DND-41 (cell line): ENCODE measurements around the gene DNAI4.
A peak's percentile ranks its signal among the peaks of the same experiment; 100 is the strongest.

ENCODE experiments used
- ATAC-seq: fragments of 200-7000 bp; cut with Tn5 transposase; 3 replicates; pipeline ENCODE4 v1.9.1; 2021; ENCODE audit warnings: low read depth; ENCODE audit not compliant: insufficient read depth
- DNase-seq: peaks from one replicate; pipeline ENCODE4 v3.0.0-alpha.2; 2020
- H2AFZ ChIP-seq: 2 replicates; pipeline ENCODE4 v1.6.0; 2012; ENCODE audit warnings: low read depth, low read length
- H3K27ac ChIP-seq: 2 replicates; pipeline ENCODE4 v1.5.1; 2012; ENCODE audit warnings: low read length, inconsistent platforms
- H3K27me3 ChIP-seq: fragments of 200-600 bp; sonication (generic); 2 replicates; pipeline ENCODE4 v1.6.0; 2012; ENCODE audit warnings: low read length, mild to moderate bottlenecking, inconsistent platforms; ENCODE audit not compliant: insufficient read depth, poor library complexity
- H3K36me3 ChIP-seq: 2 replicates; pipeline ENCODE4 v1.5.1; 2012; ENCODE audit warnings: low read length, inconsistent platforms; ENCODE audit not compliant: insufficient read depth
- H3K4me1 ChIP-seq: 2 replicates; pipeline ENCODE4 v1.5.1; 2012; ENCODE audit warnings: mild to moderate bottlenecking, low read length; ENCODE audit not compliant: insufficient read depth
- H3K4me2 ChIP-seq: 2 replicates; pipeline ENCODE4 v1.6.0; 2012; ENCODE audit warnings: mild to moderate bottlenecking, moderate library complexity, low read length, inconsistent platforms; ENCODE audit not compliant: insufficient read depth
- H3K4me3 ChIP-seq, 2 experiments: fragments of 200-600 bp in 1 of 2; shearing (Covaris generic) in 1 of 2; 2 replicates each; pipeline ENCODE4 v1.5.1; 2012 to 2016; ENCODE audit warnings: inconsistent platforms in 2 of 2, low read length in 2 of 2, mild to moderate bottlenecking in 2 of 2, low read depth in 1 of 2, moderate library complexity in 1 of 2
- H3K79me2 ChIP-seq: 2 replicates; pipeline ENCODE4 v1.6.0; 2012; ENCODE audit warnings: low read length, inconsistent platforms; ENCODE audit not compliant: insufficient read depth
- H3K9ac ChIP-seq: 2 replicates; pipeline ENCODE4 v1.6.0; 2012; ENCODE audit warnings: low read depth, mild to moderate bottlenecking, inconsistent platforms, low read length, moderate library complexity
- H3K9me3 ChIP-seq: 2 replicates; pipeline ENCODE4 v1.5.1; 2012; ENCODE audit warnings: low read length, moderate library complexity, mild to moderate bottlenecking, inconsistent platforms; ENCODE audit not compliant: insufficient read depth, severe bottlenecking
- H4K20me1 ChIP-seq: 2 replicates; pipeline ENCODE4 v1.6.0; 2012; ENCODE audit warnings: low read length; ENCODE audit not compliant: insufficient read depth
- EZH2 ChIP-seq: IDR thresholded peaks from 3 replicates; pipeline ENCODE4 v1.6.1; 2012; ENCODE audit warnings: borderline replicate concordance, low read depth, mild to moderate bottlenecking, moderate library complexity, low read length, inconsistent platforms; ENCODE audit not compliant: severe bottlenecking
- TF ChIP-seq, protein P1 (sequence below): IDR thresholded peaks from 2 replicates; pipeline ENCODE4 v1.5.1; 2012; ENCODE audit warnings: borderline replicate concordance, low read length, moderate library complexity, mild to moderate bottlenecking; ENCODE audit not compliant: poor library complexity, severe bottlenecking; ENCODE audit errors: extremely low read depth

DNAI4 gene

DNA sequence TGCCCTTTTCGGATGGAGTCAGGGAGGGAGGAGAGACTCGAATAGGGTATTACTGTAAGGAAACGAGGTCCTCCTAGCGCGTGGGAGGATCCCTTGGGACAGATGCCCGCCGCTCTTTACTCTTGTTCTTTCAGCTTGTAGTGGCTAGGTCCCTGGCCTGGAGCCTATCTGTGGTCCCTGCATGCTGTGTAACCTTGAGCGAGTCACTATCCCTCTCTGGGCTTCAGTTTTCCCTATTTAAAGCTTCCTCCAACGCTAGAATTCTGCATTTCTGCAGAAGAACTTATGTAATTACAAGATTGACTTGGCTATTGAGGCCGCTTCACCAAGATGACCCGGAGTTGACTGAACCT, 878 bp upstream of the DNAI4 start:
- peaks cover under 1% of the 10 kb centered on the region for H3K36me3 ChIP-seq
- DNase-seq: no peak
- H3K9me3 ChIP-seq: no peaks in the 10 kb centered on the region
- H4K20me1 ChIP-seq: no peaks in the 10 kb centered on the region; the same call in 1 of the 2 replicates
- ATAC-seq: peak; percentile 6
- H3K79me2 ChIP-seq: peaks cover 66% of the 10 kb centered on the region
- H3K27ac ChIP-seq: peak overlapping the region; percentile 99
- peak overlapping the region; percentile 70 for H3K9ac ChIP-seq
- peak overlapping the region; percentile 43 to 68 for H3K4me3 ChIP-seq
- H3K4me2 ChIP-seq: peak overlapping the region; percentile 79
- no peaks in the 10 kb centered on the region for H3K27me3 ChIP-seq
- peaks cover 59% of the 10 kb centered on the region for H3K4me1 ChIP-seq
- peak overlapping the region; percentile 80 for H2AFZ ChIP-seq
- TF ChIP-seq EZH2: no peak
- TF ChIP-seq, protein P1, sequence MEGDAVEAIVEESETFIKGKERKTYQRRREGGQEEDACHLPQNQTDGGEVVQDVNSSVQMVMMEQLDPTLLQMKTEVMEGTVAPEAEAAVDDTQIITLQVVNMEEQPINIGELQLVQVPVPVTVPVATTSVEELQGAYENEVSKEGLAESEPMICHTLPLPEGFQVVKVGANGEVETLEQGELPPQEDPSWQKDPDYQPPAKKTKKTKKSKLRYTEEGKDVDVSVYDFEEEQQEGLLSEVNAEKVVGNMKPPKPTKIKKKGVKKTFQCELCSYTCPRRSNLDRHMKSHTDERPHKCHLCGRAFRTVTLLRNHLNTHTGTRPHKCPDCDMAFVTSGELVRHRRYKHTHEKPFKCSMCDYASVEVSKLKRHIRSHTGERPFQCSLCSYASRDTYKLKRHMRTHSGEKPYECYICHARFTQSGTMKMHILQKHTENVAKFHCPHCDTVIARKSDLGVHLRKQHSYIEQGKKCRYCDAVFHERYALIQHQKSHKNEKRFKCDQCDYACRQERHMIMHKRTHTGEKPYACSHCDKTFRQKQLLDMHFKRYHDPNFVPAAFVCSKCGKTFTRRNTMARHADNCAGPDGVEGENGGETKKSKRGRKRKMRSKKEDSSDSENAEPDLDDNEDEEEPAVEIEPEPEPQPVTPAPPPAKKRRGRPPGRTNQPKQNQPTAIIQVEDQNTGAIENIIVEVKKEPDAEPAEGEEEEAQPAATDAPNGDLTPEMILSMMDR: no peak

DNA sequence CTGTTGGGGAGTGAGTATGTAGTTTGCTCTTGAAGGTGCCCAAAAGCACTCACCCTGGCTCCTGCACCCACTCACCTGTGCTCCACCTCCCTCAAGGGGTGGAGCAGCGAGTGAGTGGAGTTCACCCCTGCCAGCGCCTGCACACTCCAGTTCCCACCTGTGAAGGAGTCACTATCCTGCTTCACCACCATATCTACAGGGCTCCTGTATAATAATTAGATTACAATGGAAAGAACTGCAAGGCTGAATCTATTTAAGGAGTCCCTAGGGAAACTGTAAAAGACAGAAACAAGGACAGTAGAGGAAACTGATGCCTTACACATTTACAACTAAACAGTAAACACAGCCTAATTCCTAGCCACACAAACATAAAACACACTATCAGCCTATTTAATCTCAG, 4.1 kb downstream of the DNAI4 start:
- Histone ChIP-seq H4K20me1 (no peaks in the 10 kb centered on the region), H3K4me2 (no peak overlapping the region), H3K4me3 (no peak overlapping the region), H3K9me3 (peaks cover 9% of the 10 kb centered on the region), H3K36me3 (peaks cover 5% of the 10 kb centered on the region; the same call in 1 of the 2 replicates), H3K27me3 (no peaks in the 10 kb centered on the region), H2AFZ (no peak overlapping the region), H3K27ac (no peak overlapping the region), H3K79me2 (peaks cover 23% of the 10 kb centered on the region), H3K4me1 (peaks cover 17% of the 10 kb centered on the region), H3K9ac (no peak overlapping the region)
- TF ChIP-seq, protein P1: no peak
- TF ChIP-seq EZH2: no peak
- no peak for DNase-seq
- ATAC-seq: no peak

DNA sequence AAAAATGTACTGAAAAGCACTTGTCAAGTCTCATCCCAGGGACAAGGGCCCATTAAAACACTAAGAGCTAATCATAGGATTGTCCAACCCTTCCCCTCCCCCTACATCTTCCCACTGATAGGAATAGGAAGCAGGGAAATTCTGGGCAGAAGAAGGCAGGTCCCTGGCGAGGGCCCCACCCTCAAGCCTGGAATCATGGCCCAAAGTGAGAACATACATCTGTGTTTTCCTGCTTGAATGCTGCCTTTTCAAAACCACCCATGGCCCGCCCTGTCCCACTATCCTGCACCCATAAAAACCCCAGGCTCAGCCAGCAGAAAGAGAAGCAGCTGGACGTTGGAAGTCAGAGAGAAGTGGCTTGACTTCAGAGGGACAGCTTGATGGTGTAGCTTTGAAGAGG, 4.8 kb downstream of the DNAI4 start:
- no peak overlapping the region for H3K9ac ChIP-seq
- TF ChIP-seq EZH2: no peak
- TF ChIP-seq, protein P1: no peak
- H4K20me1 ChIP-seq: no peaks in the 10 kb centered on the region
- H3K9me3 ChIP-seq: peaks cover 9% of the 10 kb centered on the region
- H3K27me3 ChIP-seq: no peaks in the 10 kb centered on the region
- H3K36me3 ChIP-seq: peaks cover 5% of the 10 kb centered on the region; the same call in 1 of the 2 replicates
- peaks cover 16% of the 10 kb centered on the region for H3K4me1 ChIP-seq
- no peak overlapping the region for H3K4me2 ChIP-seq
- no peak for DNase-seq
- H3K79me2 ChIP-seq: peaks cover 19% of the 10 kb centered on the region
- no peak overlapping the region for H3K27ac ChIP-seq
- no peak overlapping the region for H2AFZ ChIP-seq
- no peak for ATAC-seq
- no peak overlapping the region for H3K4me3 ChIP-seq

DNA sequence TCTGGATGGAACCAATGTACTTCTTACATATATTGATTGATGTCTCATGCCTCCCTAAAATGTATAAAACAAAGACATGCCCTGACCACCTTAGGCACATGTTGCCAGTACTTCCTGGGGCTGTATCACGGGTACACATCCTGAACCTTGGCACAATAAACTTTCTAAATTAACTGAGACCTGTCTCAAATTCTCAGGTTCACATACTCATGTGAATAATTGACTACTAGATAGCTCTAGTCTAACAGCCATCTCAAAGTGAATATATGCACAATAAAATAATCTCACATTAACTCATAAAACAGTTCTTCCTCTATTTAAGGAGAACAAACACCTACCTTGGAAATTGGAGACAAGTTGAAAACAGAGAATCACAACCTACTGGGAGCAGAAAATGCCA, 5.6 kb downstream of the DNAI4 start:
- TF ChIP-seq EZH2: no peak
- TF ChIP-seq, protein P1: no peak
- peaks cover 14% of the 10 kb centered on the region for H3K4me1 ChIP-seq
- no peak overlapping the region for H3K27ac ChIP-seq
- peaks cover 5% of the 10 kb centered on the region; the same call in 1 of the 2 replicates for H3K36me3 ChIP-seq
- no peak overlapping the region for H2AFZ ChIP-seq
- DNase-seq: no peak
- peaks cover 13% of the 10 kb centered on the region for H3K79me2 ChIP-seq
- no peak overlapping the region for H3K9ac ChIP-seq
- H3K4me2 ChIP-seq: no peak overlapping the region
- no peaks in the 10 kb centered on the region for H4K20me1 ChIP-seq
- ATAC-seq: no peak
- H3K9me3 ChIP-seq: peaks cover 9% of the 10 kb centered on the region
- H3K27me3 ChIP-seq: no peaks in the 10 kb centered on the region
- no peak overlapping the region for H3K4me3 ChIP-seq
